Suprapubic skin (tissue), 4 donors: ENCODE data around the gene KRTAP2-2. TPM values are rescaled to one million over a fixed set of nuclear protein-coding genes. Genes with fewer than 3 reads are reported as not detected.

ENCODE experiments used
- DNase-seq, 2 donors: peaks; one replicate each; pipeline ENCODE4 v3.0.0-alpha.2; 2019; ENCODE audit warnings: low spot score in 2 of 2
- H3K27ac ChIP-seq: fragments of 200-600 bp; sonication (generic); one replicate; pipeline ENCODE4 v1.5.1; 2019
- H3K27me3 ChIP-seq: fragments of 200-600 bp; sonication (generic); one replicate; pipeline ENCODE4 v1.5.1; 2019
- H3K36me3 ChIP-seq: fragments of 200-600 bp; sonication (generic); one replicate; pipeline ENCODE4 v1.5.1; 2019
- H3K4me1 ChIP-seq: fragments of 200-600 bp; sonication (generic); one replicate; pipeline ENCODE4 v1.5.1; 2019
- H3K4me3 ChIP-seq: fragments of 200-600 bp; sonication (generic); one replicate; pipeline ENCODE4 v1.5.1; 2019; ENCODE audit warnings: mild to moderate bottlenecking
- H3K9me3 ChIP-seq: fragments of 200-600 bp; sonication (generic); one replicate; pipeline ENCODE4 v1.5.1; 2019
- CTCF ChIP-seq, 2 donors: fragments of 200-600 bp in 1 of 2; fragments of 450-650 bp in 1 of 2; sonication (generic) in 1 of 2; IDR thresholded peaks; one replicate each; pipeline ENCODE4 v1.5.1; 2016 to 2019; ENCODE audit warnings: antibody characterized with exemption in 2 of 2, mild to moderate bottlenecking in 1 of 2, moderate library complexity in 1 of 2
- EP300 ChIP-seq: sonication (generic); formaldehyde crosslinking; IDR thresholded peaks from one replicate; pipeline ENCODE4 v1.6.1; 2017; ENCODE audit warnings: antibody characterized with exemption
- POLR2A ChIP-seq, 2 donors: fragments of 450-650 bp; IDR thresholded peaks; one replicate each; pipeline ENCODE4 v1.6.1; 2017; ENCODE audit warnings: antibody characterized with exemption in 2 of 2, mild to moderate bottlenecking in 2 of 2, moderate library complexity in 2 of 2
- POLR2AphosphoS5 ChIP-seq, 3 donors: sonication (generic); formaldehyde crosslinking; IDR thresholded peaks; one replicate each; pipeline ENCODE4 v1.6.1; 2017; ENCODE audit warnings: antibody characterized with exemption in 3 of 3
- WGBS: methylation state at CpG from one replicate; pipeline ENCODE4 v1.1.5; 2018; 5-methylcytosine and 5-hydroxymethylcytosine counted together
- total RNA-seq, 4 donors: library from RNA; depleted of rRNA; stranded (reverse); fragments of >200 nt; gene quantifications; one replicate each; pipeline ENCODE4 v1.1.0, GENCODE V29; 2016

The KRTAP2-2 gene
- total RNA-seq, 4 donors from 2014 or later, result 8.2 to 41.6 (median 25.3) TPM; not detected in 1

- Histone ChIP-seq H3K27ac (no peak overlapping the region), H3K36me3 (no peaks in the 10 kb centered on the region), H3K27me3 (no peaks in the 10 kb centered on the region), H3K9me3 (no peaks in the 10 kb centered on the region), H3K4me1 (no peaks in the 10 kb centered on the region), H3K4me3 (no peak overlapping the region)
- TF ChIP-seq POLR2A (IDR thresholded peaks at IDR 0.05), result no peak
- no peak for TF ChIP-seq EP300
- TF ChIP-seq POLR2AphosphoS5 (IDR thresholded peaks at IDR 0.05), result no peak
- TF ChIP-seq CTCF (IDR thresholded peaks at IDR 0.05), result no peak
- 4% methylated on average over 1 of the region's 1 CpG for WGBS
- DNase-seq, result no peak
These were observed 41.4 kb downstream of the KRTAP2-2 start for GRCh38 chr17:41013606-41014005.

- H3K27me3 ChIP-seq, result no peaks in the 10 kb centered on the region
- H3K27ac ChIP-seq, result no peak overlapping the region
- TF ChIP-seq POLR2AphosphoS5 (IDR thresholded peaks at IDR 0.05), result no peak
- no peak for DNase-seq
- WGBS, result 81% methylated on average over 3 of the region's 3 CpGs
- no peak overlapping the region for H3K4me3 ChIP-seq
- no peaks in the 10 kb centered on the region for H3K36me3 ChIP-seq
- no peaks in the 10 kb centered on the region for H3K9me3 ChIP-seq
- no peaks in the 10 kb centered on the region for H3K4me1 ChIP-seq
These were observed 41.8 kb downstream of the KRTAP2-2 start for GRCh38 chr17:41013181-41013580.

- Histone ChIP-seq H3K4me1 (no peaks in the 10 kb centered on the region), H3K27ac (no peak overlapping the region), H3K27me3 (no peaks in the 10 kb centered on the region), H3K36me3 (no peaks in the 10 kb centered on the region), H3K4me3 (no peak overlapping the region), H3K9me3 (no peaks in the 10 kb centered on the region)
- no peak for DNase-seq
- WGBS, result 84% methylated on average over 6 of the region's 6 CpGs
- TF ChIP-seq POLR2AphosphoS5 (IDR thresholded peaks at IDR 0.05) (no peak), POLR2A (IDR thresholded peaks at IDR 0.05) (no peak), CTCF (IDR thresholded peaks at IDR 0.05) (no peak)
These were observed 42.5 kb downstream of the KRTAP2-2 start for GRCh38 chr17:41012326-41013120.

GRCh38 chr17:41010441-41010840 lies 44.6 kb downstream of the KRTAP2-2 start:
- Histone ChIP-seq H3K4me1 (no peaks in the 10 kb centered on the region), H3K36me3 (no peaks in the 10 kb centered on the region), H3K27me3 (no peaks in the 10 kb centered on the region), H3K27ac (no peak overlapping the region), H3K4me3 (no peak overlapping the region), H3K9me3 (no peaks in the 10 kb centered on the region)
- TF ChIP-seq POLR2AphosphoS5 (IDR thresholded peaks at IDR 0.05), result no peak
- no peak for TF ChIP-seq EP300
- no peak for TF ChIP-seq CTCF (IDR thresholded peaks at IDR 0.05)
- DNase-seq, result no peak

- TF ChIP-seq EP300, result no peak
- no peak for TF ChIP-seq POLR2AphosphoS5 (IDR thresholded peaks at IDR 0.05)
- TF ChIP-seq CTCF (IDR thresholded peaks at IDR 0.05), result no peak
- TF ChIP-seq POLR2A (IDR thresholded peaks at IDR 0.05), result no peak
- no peak for DNase-seq
- Histone ChIP-seq H3K4me3 (no peak overlapping the region), H3K4me1 (no peaks in the 10 kb centered on the region), H3K27me3 (no peaks in the 10 kb centered on the region), H3K9me3 (no peaks in the 10 kb centered on the region), H3K36me3 (no peaks in the 10 kb centered on the region), H3K27ac (no peak overlapping the region)
- 90% methylated on average over 1 of the region's 1 CpG for WGBS
These were observed 45.1 kb downstream of the KRTAP2-2 start for GRCh38 chr17:41009936-41010335.

GRCh38 chr17:41009301-41009760 lies 45.7 kb downstream of the KRTAP2-2 start:
- 68% methylated on average over 4 of the region's 4 CpGs for WGBS
- Histone ChIP-seq H3K4me3 (no peak overlapping the region), H3K27me3 (no peaks in the 10 kb centered on the region), H3K4me1 (no peaks in the 10 kb centered on the region), H3K36me3 (no peaks in the 10 kb centered on the region), H3K9me3 (no peaks in the 10 kb centered on the region), H3K27ac (no peak overlapping the region)
- no peak for DNase-seq
- TF ChIP-seq EP300 (no peak), POLR2AphosphoS5 (IDR thresholded peaks at IDR 0.05) (no peak), POLR2A (IDR thresholded peaks at IDR 0.05) (no peak), CTCF (IDR thresholded peaks at IDR 0.05) (no peak)
